ENCODE data around the gene AKIRIN2. TPM values are rescaled to one million over a fixed set of nuclear protein-coding genes. Genes with fewer than 3 reads are reported as not detected.

Gene AKIRIN2
- total RNA-seq, 1 experiment from 2014 or later = 64.5 TPM

DNA sequence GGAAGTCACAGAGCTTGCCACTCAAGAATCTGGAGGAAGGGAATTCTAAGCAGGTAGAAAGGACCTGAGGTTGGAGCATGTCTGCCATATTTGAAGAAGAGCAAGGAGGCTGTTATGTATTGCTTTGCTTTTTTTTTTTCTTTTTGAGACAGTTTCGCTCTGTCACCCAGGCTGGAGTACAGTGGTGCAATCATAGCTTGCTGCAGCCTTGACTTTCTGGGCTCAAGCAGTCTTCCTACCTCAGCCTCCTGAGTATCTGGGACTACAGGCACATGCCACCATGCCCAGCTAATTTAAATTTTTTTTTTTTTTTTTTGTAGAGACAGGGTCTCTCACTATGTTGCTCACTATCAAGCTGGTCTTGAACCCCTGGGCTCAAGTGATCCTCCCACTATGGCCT, 71.3 kb downstream of the AKIRIN2 start:
- H3K4me1 ChIP-seq = peaks cover 5% of the 10 kb centered on the region; the same call in 1 of the 2 replicates
- DNase-seq = no peak
- H3K4me3 ChIP-seq = no peak overlapping the region
- no peaks in the 10 kb centered on the region; the same call in 1 of the 2 replicates for H3K9me3 ChIP-seq (replicated peaks)
- H3K27ac ChIP-seq = no peak overlapping the region
- peaks cover 15% of the 10 kb centered on the region for H3K36me3 ChIP-seq
- H3K27me3 ChIP-seq = no peaks in the 10 kb centered on the region

DNA sequence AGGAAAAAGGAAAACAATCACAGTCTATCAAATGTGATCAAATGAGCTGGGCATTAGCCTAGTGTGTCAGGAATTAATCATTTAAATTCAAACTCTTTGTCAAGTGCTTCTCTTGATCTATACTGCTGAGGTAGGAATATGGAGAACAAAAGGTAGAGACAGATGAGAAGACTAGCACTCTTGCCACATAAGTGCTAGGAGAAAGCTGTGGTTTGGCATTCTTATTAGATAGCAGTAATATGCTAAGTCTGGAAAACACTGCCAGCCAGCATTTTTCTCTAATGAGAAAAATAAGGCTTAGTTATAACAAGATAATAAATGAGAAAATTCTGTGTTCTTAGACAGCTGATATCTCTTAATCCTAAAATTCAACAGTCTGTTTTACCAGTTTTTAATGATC, 73.2 kb downstream of the AKIRIN2 start:
- H3K27me3 ChIP-seq = no peaks in the 10 kb centered on the region
- no peaks in the 10 kb centered on the region for H3K4me1 ChIP-seq
- H3K4me3 ChIP-seq = no peak overlapping the region
- no peak for DNase-seq
- H3K9me3 ChIP-seq (replicated peaks) = no peaks in the 10 kb centered on the region; the same call in 1 of the 2 replicates
- H3K36me3 ChIP-seq = peaks cover 11% of the 10 kb centered on the region
- no peak overlapping the region for H3K27ac ChIP-seq

DNA sequence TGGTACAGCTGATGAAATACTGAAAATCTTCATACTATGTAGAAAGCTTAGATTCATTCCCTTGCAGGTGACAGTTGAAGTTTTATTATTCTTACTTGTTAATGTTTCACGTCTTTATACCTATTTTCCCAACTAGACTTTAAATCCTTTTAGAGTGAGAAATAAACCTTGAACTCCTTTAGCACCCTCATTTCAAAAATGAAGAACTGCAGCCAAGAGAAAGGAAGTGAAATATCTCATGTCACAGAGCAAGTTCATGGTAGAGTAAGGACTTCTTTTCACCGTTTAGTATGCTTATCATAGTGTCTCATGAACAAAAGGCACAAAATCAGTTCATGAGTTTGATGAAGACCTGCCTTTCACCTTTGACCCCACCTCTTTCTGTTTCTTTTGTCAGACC, 73.6 kb downstream of the AKIRIN2 start:
- no peaks in the 10 kb centered on the region for H3K4me1 ChIP-seq
- no peak overlapping the region for H3K27ac ChIP-seq
- DNase-seq = no peak
- no peaks in the 10 kb centered on the region for H3K27me3 ChIP-seq
- H3K4me3 ChIP-seq = no peak overlapping the region
- peaks cover 11% of the 10 kb centered on the region for H3K36me3 ChIP-seq
- no peaks in the 10 kb centered on the region; the same call in 1 of the 2 replicates for H3K9me3 ChIP-seq (replicated peaks)

Other genes with a start within 250 kb of the AKIRIN2 start
- 16.5 and 18.4 TPM in 2 replicates for gene SLC35A1, start 229.3 kb downstream of the AKIRIN2 start, total RNA-seq (2014; rRNA removed; shearing (Covaris generic))
- gene RARS2, start 112.2 kb downstream of the AKIRIN2 start, total RNA-seq (2014; rRNA removed; shearing (Covaris generic)) = 43.4 and 51.0 TPM in 2 replicates
- gene ORC3, start 112.1 kb downstream of the AKIRIN2 start, total RNA-seq (2014; rRNA removed; shearing (Covaris generic)) = 64.9 and 66.3 TPM in 2 replicates